22Rv1 (cell line): Measurements from ENCODE around the gene MEA1.

ENCODE experiments used
- CTCF ChIP-seq: fragments of 450-650 bp; IDR thresholded peaks from 2 replicates; pipeline ENCODE4 v1.5.1; 2017; ENCODE audit warnings: mild to moderate bottlenecking
- ZFX ChIP-seq: fragments of 450-650 bp; IDR thresholded peaks from 2 replicates; pipeline ENCODE4 v1.6.1; 2017; ENCODE audit warnings: antibody characterized with exemption, borderline replicate concordance

DNA sequence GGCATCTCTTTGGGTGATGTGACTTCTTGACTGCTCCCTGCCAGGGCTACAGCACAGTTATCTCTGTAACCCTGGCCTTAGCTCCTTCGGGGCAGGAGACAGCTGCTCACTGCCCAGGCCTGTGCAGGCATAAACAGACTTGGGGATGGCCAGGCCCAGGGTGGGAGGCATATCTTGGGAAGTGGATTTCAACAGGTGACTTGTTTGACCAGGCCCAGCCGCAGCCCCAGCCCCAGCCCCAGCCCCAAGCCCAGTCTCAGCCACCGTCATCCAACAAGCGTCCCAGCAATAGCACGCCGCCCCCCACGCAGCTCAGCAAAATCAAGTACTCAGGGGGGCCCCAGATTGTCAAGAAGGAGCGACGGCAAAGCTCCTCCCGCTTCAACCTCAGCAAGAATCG is 7.5 kb downstream of the MEA1 start:
- TF ChIP-seq CTCF = no peak
- TF ChIP-seq ZFX = no peak
